GM19043 (cell line): Measurements from ENCODE around the gene SLC6A19.

ENCODE experiments used
- ATAC-seq: cut with Tn5 transposase; IDR thresholded peaks from one replicate; pipeline ENCODE4 v1.9.1; 2021; ENCODE audit warnings: low read depth; ENCODE audit not compliant: unreplicated experiment

SLC6A19 gene

GRCh38 chr5:1179383-1179715, 22.0 kb upstream of the SLC6A19 start:
- ATAC-seq: no peak

GRCh38 chr5:1180096-1180495, 21.3 kb upstream of the SLC6A19 start:
- ATAC-seq: no peak

- no peak for ATAC-seq
Observed at GRCh38 chr5:1180841-1181271, 20.5 kb upstream of the SLC6A19 start.

GRCh38 chr5:1181451-1182359, 19.7 kb upstream of the SLC6A19 start:
- ATAC-seq: no peak

GRCh38 chr5:1182360-1182632, 19.1 kb upstream of the SLC6A19 start:
- ATAC-seq: no peak

GRCh38 chr5:1182633-1183423, 18.6 kb upstream of the SLC6A19 start:
- no peak for ATAC-seq

- no peak for ATAC-seq
Observed at GRCh38 chr5:1183424-1184162, 17.8 kb upstream of the SLC6A19 start.

- no peak for ATAC-seq
Observed at GRCh38 chr5:1184163-1184470, 17.3 kb upstream of the SLC6A19 start.

- ATAC-seq: no peak
Observed at GRCh38 chr5:1184481-1184880, 16.9 kb upstream of the SLC6A19 start.

- ATAC-seq: no peak
Observed at GRCh38 chr5:1185038-1185627, 16.3 kb upstream of the SLC6A19 start.

- no peak for ATAC-seq
Observed at GRCh38 chr5:1185629-1186350, 15.6 kb upstream of the SLC6A19 start.

GRCh38 chr5:1186351-1187233, 14.8 kb upstream of the SLC6A19 start:
- no peak for ATAC-seq

GRCh38 chr5:1187234-1187949, 14.0 kb upstream of the SLC6A19 start:
- no peak for ATAC-seq

- ATAC-seq: no peak
Observed at GRCh38 chr5:1187950-1188334, 13.5 kb upstream of the SLC6A19 start.

- ATAC-seq: no peak
Observed at GRCh38 chr5:1188464-1188863, 12.9 kb upstream of the SLC6A19 start.

GRCh38 chr5:1189269-1189668, 12.1 kb upstream of the SLC6A19 start:
- no peak for ATAC-seq

- no peak for ATAC-seq
Observed at GRCh38 chr5:1190278-1190677, 11.1 kb upstream of the SLC6A19 start.

GRCh38 chr5:1190837-1191239, 10.6 kb upstream of the SLC6A19 start:
- no peak for ATAC-seq
